Measurements from ENCODE around the gene CSRP1. TPM values are rescaled to one million over a fixed set of nuclear protein-coding genes. Genes with fewer than 3 reads are reported as not detected.

Gene CSRP1
- polyA plus RNA-seq, 5 donors: 218 to 352 (median 252) TPM

GRCh38 chr1:201515062-201515750 lies 8.3 kb upstream of the CSRP1 start:
- DNase-seq: no peak

GRCh38 chr1:201514466-201514865 lies 7.5 kb upstream of the CSRP1 start:
- DNase-seq: no peak

GRCh38 chr1:201513498-201514243 lies 6.7 kb upstream of the CSRP1 start:
- no peak for DNase-seq

- peak in 1 of 2 donors; percentile 74 for DNase-seq
These were observed 5.1 kb upstream of the CSRP1 start for GRCh38 chr1:201511941-201512539.

GRCh38 chr1:201511396-201511940 lies 4.5 kb upstream of the CSRP1 start:
- no peak for DNase-seq

- no peak for DNase-seq
These were observed 3.8 kb upstream of the CSRP1 start for GRCh38 chr1:201510734-201511133.

- DNase-seq: no peak
These were observed 2.9 kb upstream of the CSRP1 start for GRCh38 chr1:201509601-201510374.

GRCh38 chr1:201508809-201509208 lies 1.9 kb upstream of the CSRP1 start:
- no peak for DNase-seq

GRCh38 chr1:201507360-201507675 lies 395 bp upstream of the CSRP1 start:
- no peak for DNase-seq

GRCh38 chr1:201506092-201506491 lies 831 bp downstream of the CSRP1 start:
- no peak for DNase-seq

GRCh38 chr1:201505503-201505890 lies 1.4 kb downstream of the CSRP1 start:
- no peak for DNase-seq

GRCh38 chr1:201504799-201505502 lies 2.0 kb downstream of the CSRP1 start:
- no peak for DNase-seq

GRCh38 chr1:201504179-201504631 lies 2.7 kb downstream of the CSRP1 start:
- DNase-seq: no peak

GRCh38 chr1:201503397-201504176 lies 3.3 kb downstream of the CSRP1 start:
- peak in 1 of 2 donors; percentile 74 for DNase-seq

GRCh38 chr1:201502511-201502857 lies 4.4 kb downstream of the CSRP1 start:
- DNase-seq: no peak

GRCh38 chr1:201501812-201502510 lies 5.0 kb downstream of the CSRP1 start:
- DNase-seq: no peak

GRCh38 chr1:201501144-201501543 lies 5.8 kb downstream of the CSRP1 start:
- DNase-seq: no peak

- DNase-seq: no peak
These were observed 6.2 kb downstream of the CSRP1 start for GRCh38 chr1:201500670-201501120.

GRCh38 chr1:201499795-201500669 lies 6.9 kb downstream of the CSRP1 start:
- no peak for DNase-seq

All from right lung (tissue), 5 donors.